GM20000 (cell line): ENCODE measurements around the gene MUC7.

Source experiments
- DNase-seq: peaks from one replicate; pipeline ENCODE4 v3.0.0; 2012; ENCODE audit warnings: low spot score
- TF ChIP-seq, protein P1 (sequence below): IDR thresholded peaks from 2 replicates; pipeline ENCODE4 v1.5.1; 2012; ENCODE audit warnings: mild to moderate bottlenecking, control low read depth; ENCODE audit errors: extremely low read depth, missing control alignments

The MUC7 gene

GRCh38 chr4:70471897-70472296, at the start of gene MUC7:
Gene MUC7 (plus strand): TSS chr4:70472197. CDS start chr4:70474022, 1,825 bp downstream.
- TF ChIP-seq, protein P1, sequence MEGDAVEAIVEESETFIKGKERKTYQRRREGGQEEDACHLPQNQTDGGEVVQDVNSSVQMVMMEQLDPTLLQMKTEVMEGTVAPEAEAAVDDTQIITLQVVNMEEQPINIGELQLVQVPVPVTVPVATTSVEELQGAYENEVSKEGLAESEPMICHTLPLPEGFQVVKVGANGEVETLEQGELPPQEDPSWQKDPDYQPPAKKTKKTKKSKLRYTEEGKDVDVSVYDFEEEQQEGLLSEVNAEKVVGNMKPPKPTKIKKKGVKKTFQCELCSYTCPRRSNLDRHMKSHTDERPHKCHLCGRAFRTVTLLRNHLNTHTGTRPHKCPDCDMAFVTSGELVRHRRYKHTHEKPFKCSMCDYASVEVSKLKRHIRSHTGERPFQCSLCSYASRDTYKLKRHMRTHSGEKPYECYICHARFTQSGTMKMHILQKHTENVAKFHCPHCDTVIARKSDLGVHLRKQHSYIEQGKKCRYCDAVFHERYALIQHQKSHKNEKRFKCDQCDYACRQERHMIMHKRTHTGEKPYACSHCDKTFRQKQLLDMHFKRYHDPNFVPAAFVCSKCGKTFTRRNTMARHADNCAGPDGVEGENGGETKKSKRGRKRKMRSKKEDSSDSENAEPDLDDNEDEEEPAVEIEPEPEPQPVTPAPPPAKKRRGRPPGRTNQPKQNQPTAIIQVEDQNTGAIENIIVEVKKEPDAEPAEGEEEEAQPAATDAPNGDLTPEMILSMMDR, result no peak

DNA sequence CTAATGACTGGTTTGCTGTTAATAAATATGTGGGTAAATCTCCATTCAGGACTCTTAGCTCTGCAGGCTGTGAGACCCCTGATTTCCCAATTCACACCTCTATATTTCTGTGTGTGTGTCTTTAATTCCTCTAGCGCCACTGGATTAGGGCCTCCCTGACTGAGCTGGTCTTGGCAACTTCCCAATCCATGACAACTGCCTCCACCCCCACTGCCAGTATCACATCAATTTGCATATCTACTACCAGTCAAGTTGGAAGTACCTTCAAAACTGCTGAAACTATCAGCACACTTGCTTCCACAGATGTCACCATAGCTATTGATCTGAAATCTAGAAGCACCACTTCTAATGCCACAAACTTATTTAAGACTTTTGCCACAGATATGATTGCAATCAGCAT, 46.7 kb upstream of the MUC7 start:
- DNase-seq, result no peak
- TF ChIP-seq, protein P1, result no peak

More at GRCh38 chr4:70471897-70472296, at the start of gene MUC7:
- no peak for DNase-seq

DNA sequence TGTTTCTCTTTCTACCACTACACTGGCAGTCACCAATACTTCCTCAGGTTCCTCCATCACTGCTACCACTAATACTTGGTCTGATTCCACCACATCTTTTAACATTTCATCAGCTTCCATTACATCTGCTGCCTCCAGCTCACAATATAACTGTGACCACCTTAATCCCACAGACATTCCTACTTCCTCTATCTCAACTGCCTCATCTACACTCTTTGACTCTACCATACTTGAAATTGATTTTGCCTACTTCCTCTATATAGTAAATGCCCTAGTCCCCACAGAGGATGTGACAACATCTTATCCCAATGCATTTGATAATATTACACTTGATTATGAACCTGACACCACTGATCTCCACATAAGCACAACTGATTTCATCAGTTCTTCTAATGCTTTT, 45.2 kb upstream of the MUC7 start:
- no peak for DNase-seq

GRCh38 chr4:70437197-70437596, 34.8 kb upstream of the MUC7 start:
- no peak for DNase-seq
- TF ChIP-seq, protein P1, result no peak

More for the DNA sequence above, 45.2 kb upstream of the MUC7 start:
- TF ChIP-seq, protein P1, result no peak

GRCh38 chr4:70442474-70442873, 29.5 kb upstream of the MUC7 start:
- TF ChIP-seq, protein P1, result no peak
- DNase-seq, result no peak

GRCh38 chr4:70443329-70443728, 28.7 kb upstream of the MUC7 start:
- DNase-seq, result no peak
- TF ChIP-seq, protein P1, result no peak

GRCh38 chr4:70449220-70449619, 22.8 kb upstream of the MUC7 start:
- TF ChIP-seq, protein P1, result no peak
- no peak for DNase-seq
